Endothelial cell of umbilical vein (primary cell): ENCODE measurements around the gene GRSF1. TPM values are rescaled to one million over a fixed set of nuclear protein-coding genes. Genes with fewer than 3 reads are reported as not detected.

Experiments
- BruUV-seq: library from RNA; stranded (reverse); fragments of 400-500 nt; replicated peaks from 2 replicates; lab custom pipeline; 2021; lab: Mats Ljungman, UMichigan
- CTCF ChIA-PET: fragments of 300-600, 350-600 bp; sonication (Branson Sonifier 250); formaldehyde crosslinking; loops from one replicate; lab custom pipeline; 2021; ENCODE audit warnings: antibody characterized with exemption, inconsistent platforms; lab: Charles Lee
- POLR2A ChIA-PET: fragments of 300-600, 350-600 bp; sonication (Branson Sonifier 250); formaldehyde crosslinking; loops from one replicate; lab custom pipeline; 2021; ENCODE audit warnings: antibody characterized with exemption, inconsistent platforms; lab: Charles Lee
- DNase-seq: peaks from one replicate; pipeline ENCODE4 v3.0.0-alpha.2; 2011; ENCODE audit warnings: low read depth, low spot score
- FAIRE-seq: peaks from 2 replicates; lab custom pipeline; 2011; peaks lifted over from hg19 to GRCh38; lab: Jason Lieb, UNC
- H2AFZ ChIP-seq: 2 replicates; pipeline ENCODE4 v1.6.0; 2012; ENCODE audit warnings: low read depth, low read length, control low read depth, inconsistent platforms
- H3K27ac ChIP-seq: 2 replicates; pipeline ENCODE4 v1.5.1; 2011; ENCODE audit warnings: low read depth, mild to moderate bottlenecking, control low read depth, low read length, moderate library complexity; ENCODE audit not compliant: insufficient read depth
- H3K27me3 ChIP-seq, 2 experiments: 2 replicates each; pipeline versions ENCODE4 v1.6.0 to v1.6.1; 2011; ENCODE audit warnings: low read length in 2 of 2, mixed read lengths in 1 of 2; ENCODE audit not compliant: control insufficient read depth in 2 of 2, insufficient read depth in 2 of 2
- H3K36me3 ChIP-seq, 2 experiments: 2 replicates in 1 of 2; 3 replicates in 1 of 2; pipeline ENCODE4 v1.5.1; 2011; ENCODE audit warnings: low read length in 2 of 2, mild to moderate bottlenecking in 1 of 2, moderate library complexity in 1 of 2; ENCODE audit not compliant: control insufficient read depth in 2 of 2, insufficient read depth in 2 of 2; ENCODE audit errors: extremely low read depth in 1 of 2
- H3K4me1 ChIP-seq: 3 replicates; pipeline ENCODE4 v1.5.1; 2011; ENCODE audit warnings: mild to moderate bottlenecking, low read length; ENCODE audit not compliant: control insufficient read depth, insufficient read depth; ENCODE audit errors: extremely low read depth
- H3K4me2 ChIP-seq: 2 replicates; pipeline ENCODE4 v1.6.1; 2011; ENCODE audit warnings: low read length, control low read depth, mixed read lengths; ENCODE audit not compliant: insufficient read depth
- H3K4me3 ChIP-seq, 3 experiments: fragments of 200-600 bp in 1 of 3; sonication (generic), shearing (Covaris generic) in 1 of 3; replicated peaks in 1 of 3; 2 replicates each; pipeline ENCODE4 v1.5.1; 2011 to 2016; ENCODE audit warnings: control low read depth in 3 of 3, low read length in 3 of 3, mild to moderate bottlenecking in 2 of 3, inconsistent platforms in 1 of 3, low read depth in 1 of 3, moderate library complexity in 1 of 3; ENCODE audit not compliant: insufficient read depth in 1 of 3
- H3K79me2 ChIP-seq: 2 replicates; pipeline ENCODE4 v1.6.0; 2012; ENCODE audit warnings: low read length, inconsistent platforms; ENCODE audit not compliant: control insufficient read depth, insufficient read depth
- H3K9ac ChIP-seq: replicated peaks from 2 replicates; pipeline ENCODE3; 2011; ENCODE audit warnings: low read length, control low read depth; ENCODE audit not compliant: insufficient read depth; ENCODE audit errors: extremely low read depth
- H3K9me1 ChIP-seq: replicated peaks from 3 replicates; pipeline ENCODE4 v1.6.0; 2011; ENCODE audit warnings: mild to moderate bottlenecking, low read length; ENCODE audit not compliant: control insufficient read depth, insufficient read depth; ENCODE audit errors: extremely low read depth
- H3K9me3 ChIP-seq: replicated peaks from 2 replicates; pipeline ENCODE4 v1.5.1; 2012; ENCODE audit warnings: low read length, inconsistent platforms; ENCODE audit not compliant: control insufficient read depth, insufficient read depth
- H4K20me1 ChIP-seq: replicated peaks from 2 replicates; pipeline ENCODE3; 2011; ENCODE audit warnings: mild to moderate bottlenecking, low read length; ENCODE audit not compliant: control insufficient read depth, insufficient read depth; ENCODE audit errors: extremely low read depth
- CTCF ChIP-seq, 2 donors: IDR thresholded peaks; 1 replicate in 1 of 2; 2 replicates in 1 of 2; pipeline ENCODE4 v1.5.1; 2011; ENCODE audit warnings: low read length in 2 of 2, mild to moderate bottlenecking in 2 of 2, moderate library complexity in 2 of 2, control low read depth in 1 of 2, inconsistent platforms in 1 of 2, low read depth in 1 of 2; ENCODE audit not compliant: insufficient read depth in 1 of 2; ENCODE audit errors: extremely low read depth in 1 of 2
- EZH2 ChIP-seq: IDR thresholded peaks from 2 replicates; pipeline ENCODE4 v1.6.1; 2012; ENCODE audit warnings: borderline replicate concordance, low read depth, mild to moderate bottlenecking, moderate library complexity, low read length, inconsistent platforms; ENCODE audit not compliant: severe bottlenecking
- FOS ChIP-seq: IDR thresholded peaks from 2 replicates; pipeline ENCODE4 v1.6.1; 2011; ENCODE audit warnings: mild to moderate bottlenecking, low read length, moderate library complexity, borderline replicate concordance; ENCODE audit not compliant: insufficient read depth
- GATA2 ChIP-seq: IDR thresholded peaks from 2 replicates; pipeline ENCODE4 v1.7.0; 2011; ENCODE audit warnings: low read depth, mild to moderate bottlenecking, moderate library complexity, mixed read lengths, low read length; ENCODE audit not compliant: insufficient read length, insufficient read depth
- JUN ChIP-seq: IDR thresholded peaks from 2 replicates; pipeline ENCODE4 v1.6.1; 2011; ENCODE audit warnings: borderline replicate concordance, low read depth; ENCODE audit not compliant: insufficient read length, insufficient read depth
- MAX ChIP-seq: IDR thresholded peaks from 2 replicates; pipeline ENCODE4 v1.6.1; 2011; ENCODE audit not compliant: insufficient read depth, insufficient read length
- MYC ChIP-seq: IDR thresholded peaks from one replicate; pipeline ENCODE4 v1.6.1; 2011; ENCODE audit warnings: mild to moderate bottlenecking, low read depth, low read length
- POLR2A ChIP-seq: IDR thresholded peaks from 2 replicates; pipeline ENCODE4 v1.6.1; 2012; ENCODE audit warnings: low read depth, mild to moderate bottlenecking, control low read depth, low read length
- POLR2AphosphoS5 ChIP-seq: IDR thresholded peaks from 2 replicates; pipeline ENCODE4 v1.6.1; 2012; ENCODE audit warnings: low read depth, mild to moderate bottlenecking, control low read depth, low read length, moderate library complexity; ENCODE audit not compliant: insufficient read depth
- dilution Hi-C: fragments of 300-500 bp; cut with MboI; formaldehyde crosslinking; loops from one replicate; pipeline ENCODE4 v1.15.0; 2019; ENCODE audit warnings: low sequenced_read_pairs; ENCODE audit not compliant: extremely low pct_ligation_motif_present
- intact Hi-C: fragments of 100-400 bp; cut with micrococcal nuclease; formaldehyde crosslinking; loops from one replicate; pipeline ENCODE4 v1.10.0; 2022
- polyA plus RNA-seq, 4 experiments: library from polyadenylated mRNA; depleted of rRNA in 3 of 4; stranded (reverse) in 3 of 4; unstranded in 1 of 4; fragments of >200 nt; gene quantifications; 2 replicates each; pipeline versions ENCODE4 v1.2.1 to v1.2.3, GENCODE V29; 2011 to 2012; ENCODE audit warnings: missing spikeins in 1 of 4
- total RNA-seq: library from RNA; stranded (reverse); gene quantifications from 2 replicates; pipeline ENCODE4 v1.2.3, GENCODE V29; 2021

Gene GRSF1
- total and polyA plus RNA-seq, 2 donors (not counting 3 experiments of a cell fraction or from before 2014, with no cell fraction given): 29.1 to 70.7 TPM

- intact Hi-C loops: no loop called here
- no peaks in the 10 kb centered on the region for H3K79me2 ChIP-seq
- no peak overlapping the region for H2AFZ ChIP-seq
- no peak overlapping the region for H3K4me3 ChIP-seq
- FAIRE-seq (no peak), DNase-seq (no peak)
- POLR2A ChIA-PET: no interaction called here
- H3K9me1 ChIP-seq: no peaks in the 10 kb centered on the region
- no peaks in the 10 kb centered on the region for H3K27me3 ChIP-seq
- no TSS peak for BruUV-seq
- CTCF ChIA-PET: no interaction called here
- H3K36me3 ChIP-seq: no peaks in the 10 kb centered on the region
- no peak overlapping the region for H3K27ac ChIP-seq
- no peak overlapping the region for H3K4me2 ChIP-seq
- no peak overlapping the region for H3K9ac ChIP-seq
- no peaks in the 10 kb centered on the region for H3K4me1 ChIP-seq
- TF ChIP-seq CTCF (IDR thresholded peaks at IDR 0.05; ENCODE audit: extremely low read depth in 1 of 2, insufficient read depth in 1 of 2, low read depth in 1 of 2, low read length in 2 of 2): no peak
- TF ChIP-seq POLR2AphosphoS5: no peak
- TF ChIP-seq MYC: no peak
- no peak for TF ChIP-seq MAX
- TF ChIP-seq POLR2A: no peak
- TF ChIP-seq GATA2: no peak
- no peak for TF ChIP-seq FOS
- no peak for TF ChIP-seq JUN
- TF ChIP-seq EZH2: no peak
- no peaks in the 10 kb centered on the region for H3K9me3 ChIP-seq
- dilution Hi-C loops: no loop called here
- H4K20me1 ChIP-seq: no peaks in the 10 kb centered on the region
Measured at GRCh38 chr4:70868778-70869177, 29.1 kb upstream of the GRSF1 start.
